ENCODE measurements around the gene MAB21L2.

DNA sequence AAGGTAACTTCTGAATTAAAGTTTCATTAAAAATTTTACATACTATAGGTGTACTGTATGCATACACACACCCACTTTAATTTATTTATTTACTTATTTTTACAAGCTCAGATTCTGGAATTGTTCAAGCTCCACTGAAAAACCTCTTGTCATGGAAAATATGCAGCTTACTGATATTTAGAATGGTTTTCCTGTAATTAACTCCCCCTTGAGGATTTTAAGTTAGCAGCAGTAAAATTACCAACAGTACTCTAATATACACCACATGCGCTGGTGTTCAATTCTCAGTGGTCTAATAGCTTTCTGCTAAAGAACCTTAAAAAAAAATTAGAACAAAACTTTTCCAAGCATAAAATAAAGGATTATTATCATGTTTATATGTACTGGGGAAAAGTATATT is 12.0 kb downstream of the MAB21L2 start:
- TF ChIP-seq, protein P1, sequence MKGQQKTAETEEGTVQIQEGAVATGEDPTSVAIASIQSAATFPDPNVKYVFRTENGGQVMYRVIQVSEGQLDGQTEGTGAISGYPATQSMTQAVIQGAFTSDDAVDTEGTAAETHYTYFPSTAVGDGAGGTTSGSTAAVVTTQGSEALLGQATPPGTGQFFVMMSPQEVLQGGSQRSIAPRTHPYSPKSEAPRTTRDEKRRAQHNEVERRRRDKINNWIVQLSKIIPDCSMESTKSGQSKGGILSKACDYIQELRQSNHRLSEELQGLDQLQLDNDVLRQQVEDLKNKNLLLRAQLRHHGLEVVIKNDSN (IDR thresholded peaks at IDR 0.05; ENCODE audit: borderline replicate concordance, extremely low read length, insufficient read depth, low read depth, low read length): no peak
- TF ChIP-seq, protein P2, sequence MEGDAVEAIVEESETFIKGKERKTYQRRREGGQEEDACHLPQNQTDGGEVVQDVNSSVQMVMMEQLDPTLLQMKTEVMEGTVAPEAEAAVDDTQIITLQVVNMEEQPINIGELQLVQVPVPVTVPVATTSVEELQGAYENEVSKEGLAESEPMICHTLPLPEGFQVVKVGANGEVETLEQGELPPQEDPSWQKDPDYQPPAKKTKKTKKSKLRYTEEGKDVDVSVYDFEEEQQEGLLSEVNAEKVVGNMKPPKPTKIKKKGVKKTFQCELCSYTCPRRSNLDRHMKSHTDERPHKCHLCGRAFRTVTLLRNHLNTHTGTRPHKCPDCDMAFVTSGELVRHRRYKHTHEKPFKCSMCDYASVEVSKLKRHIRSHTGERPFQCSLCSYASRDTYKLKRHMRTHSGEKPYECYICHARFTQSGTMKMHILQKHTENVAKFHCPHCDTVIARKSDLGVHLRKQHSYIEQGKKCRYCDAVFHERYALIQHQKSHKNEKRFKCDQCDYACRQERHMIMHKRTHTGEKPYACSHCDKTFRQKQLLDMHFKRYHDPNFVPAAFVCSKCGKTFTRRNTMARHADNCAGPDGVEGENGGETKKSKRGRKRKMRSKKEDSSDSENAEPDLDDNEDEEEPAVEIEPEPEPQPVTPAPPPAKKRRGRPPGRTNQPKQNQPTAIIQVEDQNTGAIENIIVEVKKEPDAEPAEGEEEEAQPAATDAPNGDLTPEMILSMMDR (IDR thresholded peaks at IDR 0.05 in 2 of 3, conservative IDR thresholded peaks at IDR 0.05 in 1 of 3; ENCODE audit: control insufficient read depth in 2 of 3, extremely low read depth in 1 of 3, insufficient read depth in 1 of 3, low read depth in 3 of 3, low read length in 3 of 3): no peak; a peak in 1 of 6 replicates

Measured in GM12878 (cell line).